Stimulated activated CD4-positive, alpha-beta T cell treated with anti-CD3 and anti-CD28 coated beads, TNF-alpha, amount 100 ng/mL, for 24 hours (primary cell): ENCODE measurements around the gene DAPK2.
A peak's percentile ranks its signal among the peaks of the same experiment; 100 is the strongest.

ENCODE experiments used
- DNase-seq, 3 experiments: peaks; one replicate each; pipeline ENCODE4 v3.0.0-alpha.2; 2020; ENCODE audit warnings: low read depth in 3 of 3

DAPK2 gene

DNA sequence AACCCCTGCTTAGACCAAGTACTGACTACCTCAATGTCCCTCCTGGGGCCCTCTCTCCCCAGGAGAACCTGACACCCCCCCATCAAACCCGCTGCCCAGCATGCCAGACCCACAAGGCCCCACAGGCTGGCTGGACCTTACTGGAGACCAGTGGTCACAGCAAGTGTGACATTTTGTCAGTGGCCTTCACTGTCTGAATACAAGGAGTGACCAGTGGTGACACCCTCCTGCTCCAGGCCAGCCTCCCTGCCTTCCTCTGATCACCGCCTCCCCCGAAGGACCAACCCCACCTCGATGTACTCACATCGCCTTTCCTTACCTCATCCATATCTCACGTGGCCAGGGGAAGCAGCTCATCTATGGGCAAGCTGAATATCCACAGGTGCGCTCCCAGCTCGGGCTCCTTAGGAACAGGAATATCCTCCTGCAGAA is 150.5 kb downstream of the DAPK2 start:
- DNase-seq = no peak

DNA sequence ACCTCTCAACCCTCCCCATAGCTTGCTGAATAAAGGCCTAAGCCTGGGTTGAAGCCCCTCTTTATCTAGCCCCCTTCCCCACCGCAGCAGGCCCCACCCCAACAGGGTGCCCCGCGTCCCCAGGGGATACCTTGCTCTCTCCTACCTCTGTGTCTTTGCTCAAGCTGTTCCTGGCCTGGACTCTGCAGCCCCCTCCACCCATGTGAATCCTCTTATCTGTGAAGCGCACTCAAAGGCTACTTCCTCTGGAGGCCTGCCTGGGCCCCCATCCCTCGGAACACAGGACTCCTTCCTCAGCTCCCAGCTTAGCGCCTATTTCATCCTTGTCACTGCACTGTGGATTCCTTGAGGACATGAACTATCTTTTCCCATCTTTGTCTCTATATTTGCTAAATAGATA is 151.1 kb downstream of the DAPK2 start:
- DNase-seq = no peak

DNA sequence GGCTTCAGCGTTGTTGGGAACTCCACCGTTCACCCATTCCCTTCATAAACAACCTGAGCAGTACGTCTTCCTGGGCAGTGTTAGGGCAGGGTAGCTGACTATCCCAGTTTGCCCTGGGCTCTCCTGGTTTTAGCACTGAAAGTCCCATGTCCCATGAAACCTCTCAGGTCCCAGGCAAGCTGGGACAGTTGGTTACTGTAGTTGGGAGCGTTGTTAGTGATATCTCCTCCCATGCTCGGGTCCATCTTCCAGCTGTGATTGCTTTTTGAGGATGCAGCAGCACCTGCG is 151.7 kb downstream of the DAPK2 start:
- no peak for DNase-seq

DNA sequence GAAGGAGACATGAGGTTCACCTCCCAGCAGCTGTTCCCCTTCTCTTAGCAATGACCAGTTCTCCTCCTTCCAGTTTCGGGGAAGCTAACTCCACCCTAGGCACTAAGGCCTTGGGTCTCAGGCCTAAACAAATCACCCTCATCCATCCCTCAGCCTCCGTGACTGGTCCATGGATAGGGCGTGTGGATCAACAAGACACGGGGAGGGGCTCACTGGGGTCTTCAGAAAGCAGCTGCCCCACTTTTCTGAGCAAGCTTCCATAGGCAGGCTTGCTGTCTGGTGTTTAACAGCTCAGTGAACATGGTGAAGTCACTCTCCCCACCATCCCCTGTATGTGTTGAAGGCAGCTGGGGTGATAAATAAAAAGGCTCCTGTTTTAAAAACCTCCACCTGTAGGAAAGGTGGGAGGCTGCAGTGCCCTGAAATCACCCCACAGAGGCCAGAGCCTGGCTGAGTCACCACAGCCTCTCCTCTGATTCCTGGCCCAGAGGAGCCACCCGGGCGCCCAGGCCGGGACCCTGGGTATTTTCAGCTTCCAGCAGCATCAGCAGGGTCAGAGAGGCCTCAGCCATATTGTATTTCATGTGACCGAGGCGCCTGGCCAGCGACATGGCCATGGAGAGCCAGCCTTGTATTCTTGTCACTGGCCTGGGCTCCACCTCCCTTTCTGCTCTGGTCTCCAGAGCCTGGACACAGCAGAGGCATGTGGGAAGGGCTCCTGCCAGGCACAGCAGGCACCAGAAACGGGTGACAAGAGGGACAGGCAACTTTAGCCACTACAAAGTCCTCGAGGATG is 152.2 kb downstream of the DAPK2 start:
- no peak for DNase-seq

DNA sequence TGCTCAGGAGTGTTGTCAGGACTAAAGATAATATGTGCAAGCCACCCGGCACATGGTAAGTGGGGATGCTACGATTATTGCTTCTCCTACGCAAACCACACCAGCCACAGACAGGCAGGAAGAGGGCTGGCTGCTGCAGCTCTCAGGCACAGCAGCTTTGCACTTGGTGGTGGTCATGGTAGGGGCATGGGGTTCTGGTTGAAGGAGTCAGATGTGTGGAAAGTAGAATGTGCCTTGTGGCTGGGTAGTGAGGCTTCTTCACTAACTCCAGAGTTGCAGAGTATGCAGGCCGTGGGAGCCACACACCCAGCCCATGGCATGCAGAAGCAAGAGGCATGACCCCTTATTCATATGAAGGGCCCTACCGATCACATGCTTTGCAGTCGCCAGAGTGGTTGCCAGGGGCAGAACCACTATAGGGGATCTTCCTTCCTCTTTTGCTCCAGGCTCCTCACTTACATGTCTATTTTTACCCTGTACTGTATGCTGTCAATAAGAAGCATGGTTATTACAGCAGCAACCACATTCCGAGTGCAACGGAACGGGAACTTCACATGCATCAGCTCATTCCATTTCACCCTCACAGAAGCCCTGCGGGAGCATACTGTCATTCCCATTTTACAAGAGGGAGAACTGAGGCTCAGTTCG is 153.4 kb downstream of the DAPK2 start:
- DNase-seq = peak; percentile 41 to 74 (median 46)

DNA sequence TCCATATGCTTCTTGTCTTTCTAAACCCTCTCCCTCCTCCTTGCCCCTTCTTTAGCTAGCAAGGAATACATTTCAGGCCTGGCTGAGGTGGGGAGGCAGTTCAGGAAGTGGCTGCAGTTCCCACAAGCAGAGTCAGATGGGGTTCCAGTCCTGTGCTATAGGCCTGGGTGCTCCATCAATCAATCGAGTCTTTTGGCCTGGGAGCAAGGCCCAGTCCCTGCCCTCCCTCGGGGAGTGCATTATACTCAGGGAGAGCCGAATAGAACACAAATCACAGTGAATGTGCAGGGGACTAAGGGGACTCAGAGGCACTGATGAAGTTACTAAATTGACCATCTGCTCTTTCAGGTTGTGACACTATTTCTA is 154.5 kb downstream of the DAPK2 start:
- no peak for DNase-seq

DNA sequence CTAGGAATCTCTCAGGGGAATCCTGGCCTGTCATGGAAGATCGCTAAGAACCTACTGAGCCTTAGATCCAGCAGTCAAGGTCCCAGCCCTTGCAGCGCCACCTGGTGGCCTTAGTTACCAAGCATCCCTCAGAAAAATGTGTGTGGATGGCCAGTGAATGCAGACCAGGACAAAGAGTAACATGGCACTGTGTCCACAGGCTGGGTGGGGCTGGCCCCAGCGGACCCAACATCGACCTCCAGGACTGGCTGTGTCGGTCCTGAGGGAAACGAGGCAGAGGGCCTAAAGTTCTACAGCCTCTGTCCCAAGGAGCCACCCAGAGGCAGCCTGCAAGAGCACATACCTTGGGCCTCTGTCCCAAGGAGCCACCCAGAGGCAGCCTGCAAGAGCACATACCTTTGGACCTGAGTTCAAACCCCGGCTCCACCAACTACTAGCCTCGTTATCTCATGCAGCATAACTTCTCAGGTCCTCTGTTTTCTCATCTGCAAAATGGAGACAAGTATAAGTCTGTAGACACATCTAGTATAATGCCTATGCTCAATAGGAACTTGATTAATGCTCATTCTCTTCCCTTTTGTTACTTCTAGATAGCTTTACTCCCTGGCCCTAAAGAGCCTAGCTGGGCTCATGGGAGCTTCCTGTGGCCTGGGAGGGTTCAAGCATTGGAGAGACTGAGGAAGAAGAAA is 155.1 kb downstream of the DAPK2 start:
- DNase-seq = peak; percentile 60 to 74 (median 71)

DNA sequence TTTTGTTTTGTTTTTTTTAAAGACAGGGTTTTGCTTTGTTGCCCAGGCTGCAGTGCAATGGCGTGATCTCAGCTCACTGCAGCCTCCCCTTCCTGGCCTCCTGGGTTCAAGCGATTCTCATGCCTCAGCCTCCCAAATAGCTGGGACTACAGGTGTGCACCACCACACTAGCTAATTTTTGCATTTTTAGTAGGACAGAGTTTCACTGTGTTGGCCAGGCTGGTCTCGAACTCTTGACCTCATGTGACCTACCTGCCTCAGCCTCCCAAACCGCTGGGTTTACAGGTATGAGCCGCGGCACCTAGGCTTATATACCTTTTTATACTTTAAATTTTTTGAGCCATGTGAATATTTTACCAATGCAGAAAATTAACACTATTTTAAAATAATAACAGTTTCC is 155.7 kb downstream of the DAPK2 start:
- no peak for DNase-seq

DNA sequence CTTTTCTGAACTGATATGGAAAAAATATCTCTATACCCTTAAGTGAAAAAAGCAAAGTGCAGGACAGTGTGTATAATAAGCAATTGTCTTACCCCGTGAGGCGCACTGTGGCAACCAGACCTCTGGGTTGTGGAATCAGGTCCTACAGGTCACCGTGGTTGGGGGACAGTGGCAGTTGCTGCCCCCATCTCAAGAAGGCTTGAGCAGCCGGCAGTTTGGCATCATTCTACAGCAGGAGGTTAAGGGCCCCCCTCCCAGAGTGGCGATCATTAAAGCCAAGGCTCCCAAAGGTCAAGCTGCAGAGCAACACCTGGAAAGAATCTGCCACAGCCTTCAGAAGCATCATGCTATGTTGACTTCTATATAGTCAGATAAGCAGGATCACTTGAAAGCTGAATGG is 156.5 kb downstream of the DAPK2 start:
- no peak for DNase-seq

DNA sequence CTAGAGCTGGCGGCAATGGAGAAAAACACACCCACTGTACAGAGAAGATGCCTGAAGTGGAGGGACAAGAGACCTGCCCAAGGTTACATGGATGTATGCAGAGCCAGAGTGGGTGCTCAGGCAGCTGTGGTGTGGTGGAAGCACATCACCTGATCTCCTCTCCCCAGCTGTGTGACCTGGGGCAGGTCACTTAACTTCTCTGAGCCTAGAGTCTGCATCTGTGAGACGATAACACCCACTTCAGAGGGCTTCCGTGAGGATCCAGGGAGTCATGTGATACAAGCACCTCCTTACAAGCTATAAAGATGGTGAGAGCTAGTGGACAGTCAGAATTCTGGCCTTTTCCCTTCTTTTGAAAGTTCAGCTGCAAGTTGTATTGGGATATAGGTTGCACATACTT is 157.5 kb downstream of the DAPK2 start:
- DNase-seq = no peak

DNA sequence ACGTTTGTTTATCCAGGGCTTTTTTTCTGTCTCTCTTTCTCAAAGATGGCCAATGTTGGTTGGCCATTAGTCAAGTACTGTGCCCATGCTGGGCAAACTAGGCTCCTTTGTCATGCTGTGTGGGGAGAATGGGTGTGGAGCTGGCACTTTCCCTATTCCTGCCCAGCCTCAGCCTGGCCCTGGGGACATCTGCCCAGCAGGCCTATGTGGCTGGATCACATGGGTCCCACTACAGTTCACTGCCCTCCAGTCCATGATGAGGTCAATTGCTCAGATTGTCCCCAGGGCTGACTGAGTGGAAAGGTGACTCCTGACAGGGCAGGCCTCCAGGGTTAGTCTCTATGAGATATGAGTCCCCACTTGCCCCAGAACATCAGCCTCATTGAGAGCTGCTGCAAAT is 158.1 kb downstream of the DAPK2 start:
- no peak for DNase-seq

DNA sequence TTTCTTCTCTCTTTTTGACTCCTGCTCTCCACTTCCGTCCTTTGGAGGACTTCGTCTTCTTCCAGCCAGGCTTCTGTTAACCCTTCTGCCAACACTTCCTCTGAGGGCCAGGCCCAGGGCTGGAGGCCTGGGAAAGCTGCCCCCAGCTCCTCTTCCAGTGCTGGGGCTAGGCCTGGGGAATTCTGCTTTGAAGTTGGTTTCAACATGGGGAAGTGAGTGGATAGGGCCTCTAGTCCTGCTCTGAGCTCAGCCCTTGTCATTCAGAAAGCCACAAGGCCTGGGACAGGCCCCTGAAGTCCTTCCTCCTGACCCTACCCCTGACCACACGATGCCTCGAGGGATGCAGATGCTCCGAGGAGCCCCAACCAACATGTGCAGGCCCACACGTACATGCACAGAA is 158.7 kb downstream of the DAPK2 start:
- DNase-seq = no peak

DNA sequence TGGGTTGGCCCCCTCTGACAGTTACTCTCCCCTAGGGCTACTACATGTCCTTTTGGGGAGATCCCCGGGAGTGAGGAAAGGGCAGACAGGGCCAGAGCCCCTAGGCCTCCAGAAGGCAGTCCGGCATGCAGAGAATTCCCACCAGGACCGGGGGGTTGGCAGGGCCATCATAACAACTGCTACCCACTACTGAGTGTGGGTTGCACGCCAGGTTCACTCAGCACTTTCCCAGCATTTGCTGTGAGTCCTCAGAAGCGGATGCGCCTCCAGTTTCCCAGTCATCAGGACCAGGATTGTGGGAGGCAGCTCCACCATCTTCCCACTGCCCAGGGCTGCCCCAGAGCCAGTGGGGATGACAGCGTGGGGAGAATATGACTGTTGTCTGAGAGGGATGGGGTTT is 161.3 kb downstream of the DAPK2 start:
- DNase-seq = no peak

DNA sequence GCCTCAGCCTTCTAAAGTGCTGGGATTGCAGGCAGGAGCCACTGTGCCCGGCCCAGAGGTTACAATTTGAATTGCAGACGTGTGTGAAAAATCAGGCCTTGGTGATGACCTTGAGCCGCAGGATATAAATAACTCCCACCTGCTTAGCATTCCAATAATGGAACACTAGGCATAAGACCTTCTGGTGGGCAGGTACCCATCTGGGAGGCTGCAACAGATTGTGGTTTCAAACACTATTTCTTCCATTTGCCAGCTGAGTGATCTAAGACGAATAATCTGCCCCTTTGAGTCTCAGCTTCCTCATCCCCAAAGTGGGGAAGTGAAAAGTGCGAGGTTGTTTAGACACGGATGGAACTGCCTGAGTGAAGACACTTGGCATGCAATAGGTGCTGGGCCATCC is 164.9 kb downstream of the DAPK2 start:
- DNase-seq = no peak

DNA sequence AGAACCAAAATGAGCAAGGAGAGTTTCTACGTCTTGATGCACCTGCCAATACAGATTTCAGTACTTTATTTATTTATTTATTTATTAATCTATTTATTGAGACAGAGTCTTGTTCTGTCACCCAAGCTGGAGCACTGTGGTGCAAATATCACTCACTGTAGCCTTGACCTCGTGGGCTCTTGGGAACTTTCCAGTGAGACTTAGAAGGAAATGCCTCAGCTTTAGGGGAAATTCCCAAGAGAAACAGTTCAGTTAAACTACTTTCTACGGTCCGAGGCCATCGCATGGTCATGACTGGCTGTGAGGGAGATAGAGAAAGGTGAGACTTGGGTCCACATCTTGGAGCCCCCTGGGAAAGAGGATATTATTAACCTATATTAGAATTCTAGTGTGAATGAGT is 165.5 kb downstream of the DAPK2 start:
- DNase-seq = no peak

DNA sequence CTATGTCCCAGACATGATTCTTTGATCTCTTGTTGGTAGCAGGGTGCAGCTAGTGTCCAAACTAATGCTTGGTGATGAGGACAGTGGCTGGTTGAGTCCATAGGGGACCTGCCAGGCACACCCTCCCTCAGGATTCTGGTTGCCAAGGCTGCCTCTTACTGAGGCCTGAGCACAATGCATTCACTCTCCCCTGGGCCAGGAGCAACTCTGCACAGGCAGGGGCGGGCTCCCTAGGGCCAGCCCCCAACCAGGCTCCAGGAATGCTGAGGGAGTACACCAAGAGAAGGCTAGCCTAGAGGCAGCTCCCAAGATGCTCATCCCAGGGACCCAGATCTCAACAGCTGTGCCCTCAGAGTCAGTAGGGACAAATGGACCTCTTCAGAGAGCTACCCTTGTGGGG is 166.3 kb downstream of the DAPK2 start:
- no peak for DNase-seq

DNA sequence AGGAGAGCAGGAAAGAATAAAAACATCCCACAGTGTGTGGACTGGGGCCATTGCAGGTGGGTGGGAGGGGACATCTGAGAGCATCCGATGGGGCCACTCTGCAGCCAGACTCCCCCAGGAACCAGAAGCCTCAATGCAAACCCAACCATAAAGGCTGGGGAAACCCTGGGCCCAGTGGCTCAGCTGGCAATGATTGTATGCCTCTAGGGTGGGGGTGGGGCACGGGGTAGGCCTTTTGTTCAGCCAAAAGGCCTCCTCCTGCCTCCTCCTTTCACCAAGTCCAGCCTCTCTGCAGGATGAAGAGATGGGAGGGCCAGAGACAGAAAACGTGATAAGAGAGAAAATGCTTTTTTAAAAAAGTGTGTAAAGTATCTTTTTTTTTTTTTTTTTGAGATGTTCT is 167.1 kb downstream of the DAPK2 start:
- no peak for DNase-seq

DNA sequence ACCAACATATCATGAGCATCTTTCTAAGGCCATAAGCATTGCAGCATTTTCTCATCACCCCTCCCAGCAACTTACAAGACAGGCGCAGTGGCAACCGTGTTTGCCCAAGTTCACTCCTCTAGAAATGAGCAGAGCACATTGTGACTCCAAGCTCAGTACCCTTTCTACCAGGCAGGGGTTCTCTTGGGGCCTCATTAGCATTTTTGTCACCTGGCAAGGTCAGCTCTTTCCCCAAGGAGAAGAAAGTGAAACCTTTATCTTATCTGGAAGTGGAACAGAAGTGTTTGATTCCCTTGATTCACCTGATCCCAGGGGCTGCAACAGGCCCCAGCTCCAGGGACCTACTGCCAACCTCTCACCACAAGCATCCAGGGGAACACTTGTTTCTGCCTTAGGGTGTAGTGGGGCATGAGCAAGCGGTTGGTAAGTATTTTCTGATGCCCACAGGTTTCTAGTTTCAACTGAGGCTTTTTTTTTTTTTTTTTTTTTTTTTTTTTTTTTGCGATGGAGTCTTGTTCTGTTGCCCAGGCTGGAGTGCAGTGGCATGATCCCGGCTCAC is 168.5 kb downstream of the DAPK2 start:
- DNase-seq = no peak

DNA sequence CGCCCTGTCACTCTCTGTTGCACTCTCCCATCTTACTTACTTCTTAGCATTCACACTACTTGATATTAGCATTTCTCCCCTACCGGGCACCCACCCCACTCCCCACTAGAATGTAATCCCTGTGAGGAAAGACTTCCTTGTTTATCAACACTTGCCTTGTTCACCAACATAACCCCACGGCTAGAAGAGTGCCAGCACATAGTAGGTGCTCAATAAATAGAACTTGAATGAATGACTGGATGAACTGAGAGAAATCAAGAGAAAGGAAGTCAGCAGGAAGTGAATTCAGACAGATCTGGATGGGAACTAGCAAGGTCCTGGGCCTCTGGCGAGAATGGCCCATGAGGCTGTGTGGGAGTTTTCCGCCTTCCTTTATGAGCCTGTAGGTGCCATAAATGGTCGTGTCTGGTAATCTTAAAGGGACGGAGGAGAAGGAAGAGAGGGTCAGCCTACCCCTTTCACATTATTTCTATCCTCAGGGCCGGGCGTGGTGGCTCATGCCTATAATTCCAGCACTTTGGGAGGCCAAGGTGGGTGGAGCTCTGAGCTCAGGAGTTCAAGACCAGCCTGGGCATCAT is 170.1 kb downstream of the DAPK2 start:
- DNase-seq = no peak

DNA sequence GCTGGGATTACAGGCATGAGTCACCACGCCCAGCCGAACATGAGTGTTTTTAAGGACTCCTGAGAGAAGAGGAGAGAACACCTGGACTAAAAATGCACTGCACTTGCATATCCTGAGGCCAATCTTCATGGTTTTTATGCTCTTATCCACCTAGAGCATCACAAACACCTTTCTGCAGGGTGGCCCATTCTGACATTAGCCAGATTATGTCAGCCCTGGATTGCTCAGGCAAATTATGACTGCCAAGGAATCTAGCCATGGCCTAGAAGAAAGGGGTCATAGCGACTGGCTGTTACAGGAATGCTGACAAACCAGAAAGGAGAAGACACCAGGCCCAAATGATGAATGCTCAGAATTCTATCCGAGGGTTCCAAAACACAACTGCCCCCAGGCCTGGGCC is 171.7 kb downstream of the DAPK2 start:
- no peak for DNase-seq

DNA sequence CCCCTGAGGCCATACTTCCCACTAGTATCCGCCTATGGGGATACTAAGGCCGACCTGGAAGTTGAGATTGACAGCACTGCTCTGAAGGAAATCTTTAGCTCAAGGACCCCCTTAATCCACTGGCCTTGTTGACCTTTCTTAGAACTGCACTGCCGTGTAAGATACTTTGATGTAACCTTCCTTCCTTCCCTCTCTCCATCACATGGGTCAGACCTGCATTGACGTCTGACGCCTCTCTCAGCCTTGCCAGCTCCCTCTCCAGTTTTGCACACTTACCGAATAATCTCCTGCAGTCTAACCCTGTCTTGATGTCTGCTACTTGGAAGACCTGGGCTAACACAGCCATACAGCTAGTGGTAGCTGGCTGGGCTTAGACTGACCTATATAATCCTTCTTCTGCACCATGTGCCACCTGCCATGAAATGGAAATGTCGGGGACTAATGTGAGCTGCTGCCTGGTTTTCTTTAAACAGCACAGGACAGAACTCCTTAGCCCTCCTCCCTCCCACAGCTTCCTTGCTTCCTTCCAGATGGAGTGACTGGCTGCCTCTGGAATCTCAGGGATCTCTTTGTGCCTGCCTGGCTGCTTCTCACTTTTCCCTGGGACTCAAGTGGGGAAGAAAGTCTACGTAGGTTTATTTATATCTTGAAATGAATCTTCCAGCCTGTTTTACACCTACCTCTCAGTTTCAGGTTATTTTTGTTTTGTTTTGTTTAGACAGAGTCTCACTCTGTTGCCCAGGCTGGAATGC is 173.3 kb downstream of the DAPK2 start:
- no peak for DNase-seq
